ENCODE measurements around the gene WDR70.
"Not testable (repeated sequence)": the region's sequence is repeated elsewhere in the genome, so short reads cannot be mapped to it uniquely, and the experiment has no call there.

WDR70 gene

GRCh38 chr5:37619353-37619752 lies 240.2 kb downstream of the WDR70 start:
- Histone ChIP-seq H3K27me3 (ENCODE audit: control insufficient read depth in 3 of 3, insufficient read depth in 3 of 3, low read depth in 1 of 3, low read length in 3 of 3) (no peaks in the 10 kb centered on the region), H3K23ac (ENCODE audit: low read depth, low read length, poor library complexity) (no peak overlapping the region), H4K8ac (ENCODE audit: low read depth, low read length) (no peak overlapping the region), H2AFZ (ENCODE audit: low read length) (no peak overlapping the region), H2AK5ac (ENCODE audit: low read depth, low read length) (no peak overlapping the region), H3K4me3 (ENCODE audit: low read length in 2 of 2) (no peak overlapping the region), H2BK12ac (ENCODE audit: low read length) (no peak overlapping the region), H3K18ac (ENCODE audit: low read length) (no peak overlapping the region), H2BK120ac (ENCODE audit: low read depth, low read length) (no peak overlapping the region), H3K4me2 (ENCODE audit: insufficient read depth, low read length, poor library complexity, severe bottlenecking) (no peak overlapping the region), H3K79me1 (ENCODE audit: low read depth, low read length) (no peaks in the 10 kb centered on the region), H3K27ac (replicated peaks; ENCODE audit: low read length) (no peak overlapping the region), H3K9me3 (replicated peaks in 1 of 2; ENCODE audit: control insufficient read depth in 2 of 2, insufficient read depth in 1 of 2, low read depth in 1 of 2, low read length in 2 of 2) (no peaks in the 10 kb centered on the region), H3K36me3 (replicated peaks in 1 of 2; ENCODE audit: control insufficient read depth in 2 of 2, insufficient read depth in 2 of 2, low read length in 2 of 2) (no peaks in the 10 kb centered on the region), H2BK5ac (ENCODE audit: low read length) (no peak overlapping the region), H3K14ac (ENCODE audit: low read length) (no peak overlapping the region), H4K91ac (ENCODE audit: low read depth, low read length, poor library complexity) (no peak overlapping the region), H3K9ac (ENCODE audit: low read depth, low read length, poor library complexity) (no peak overlapping the region), H2BK15ac (ENCODE audit: low read length) (no peak overlapping the region), H3K4ac (ENCODE audit: low read length) (no peak overlapping the region), H3K4me1 (ENCODE audit: control insufficient read depth in 2 of 2, insufficient read depth in 1 of 2, low read depth in 1 of 2, low read length in 2 of 2) (no peaks in the 10 kb centered on the region)
- no peak for DNase-seq (ENCODE audit: low spot score)

GRCh38 chr5:37622354-37622753 lies 243.2 kb downstream of the WDR70 start:
- not testable (repeated sequence) for H3K4ac ChIP-seq (ENCODE audit: low read length); H3K9ac ChIP-seq (ENCODE audit: low read depth, low read length, poor library complexity); H3K36me3 ChIP-seq (replicated peaks in 1 of 2; ENCODE audit: control insufficient read depth in 2 of 2, insufficient read depth in 2 of 2, low read length in 2 of 2); H3K14ac ChIP-seq (ENCODE audit: low read length); H2BK5ac ChIP-seq (ENCODE audit: low read length); H2BK15ac ChIP-seq (ENCODE audit: low read length); H3K4me1 ChIP-seq (ENCODE audit: control insufficient read depth in 2 of 2, insufficient read depth in 1 of 2, low read depth in 1 of 2, low read length in 2 of 2); H3K79me1 ChIP-seq (ENCODE audit: low read depth, low read length); H3K27me3 ChIP-seq (ENCODE audit: control insufficient read depth in 3 of 3, insufficient read depth in 3 of 3, low read depth in 1 of 3, low read length in 3 of 3); H2BK12ac ChIP-seq (ENCODE audit: low read length); H3K4me3 ChIP-seq (ENCODE audit: low read length in 2 of 2); H3K4me2 ChIP-seq (ENCODE audit: insufficient read depth, low read length, poor library complexity, severe bottlenecking); H4K8ac ChIP-seq (ENCODE audit: low read depth, low read length); H4K91ac ChIP-seq (ENCODE audit: low read depth, low read length, poor library complexity); H3K27ac ChIP-seq (replicated peaks; ENCODE audit: low read length); DNase-seq (ENCODE audit: low spot score); H3K23ac ChIP-seq (ENCODE audit: low read depth, low read length, poor library complexity); H2BK120ac ChIP-seq (ENCODE audit: low read depth, low read length); H2AFZ ChIP-seq (ENCODE audit: low read length); H2AK5ac ChIP-seq (ENCODE audit: low read depth, low read length); H3K18ac ChIP-seq (ENCODE audit: low read length); H3K9me3 ChIP-seq (replicated peaks in 1 of 2; ENCODE audit: control insufficient read depth in 2 of 2, insufficient read depth in 1 of 2, low read depth in 1 of 2, low read length in 2 of 2)
- no CpG with 5 or more reads among the region's 2 CpGs for WGBS, 2 donors (ENCODE audit: extremely low coverage in 2 of 2, insufficient read length in 2 of 2, insufficient replicate concordance in 1 of 2)

- WGBS, 2 donors (ENCODE audit: extremely low coverage in 2 of 2, insufficient read length in 2 of 2, insufficient replicate concordance in 1 of 2) = no CpG with 5 or more reads among the region's 3 CpGs
- Histone ChIP-seq H3K4me1 (ENCODE audit: control insufficient read depth in 2 of 2, insufficient read depth in 1 of 2, low read depth in 1 of 2, low read length in 2 of 2) (no peaks in the 10 kb centered on the region), H3K9ac (ENCODE audit: low read depth, low read length, poor library complexity) (no peak overlapping the region), H2BK120ac (ENCODE audit: low read depth, low read length) (no peak overlapping the region), H3K14ac (ENCODE audit: low read length) (no peak overlapping the region), H3K27me3 (ENCODE audit: control insufficient read depth in 3 of 3, insufficient read depth in 3 of 3, low read depth in 1 of 3, low read length in 3 of 3) (no peaks in the 10 kb centered on the region), H2BK12ac (ENCODE audit: low read length) (no peak overlapping the region), H3K27ac (replicated peaks; ENCODE audit: low read length) (no peak overlapping the region), H2BK5ac (ENCODE audit: low read length) (no peak overlapping the region), H3K4me2 (ENCODE audit: insufficient read depth, low read length, poor library complexity, severe bottlenecking) (no peak overlapping the region), H3K9me3 (replicated peaks in 1 of 2; ENCODE audit: control insufficient read depth in 2 of 2, insufficient read depth in 1 of 2, low read depth in 1 of 2, low read length in 2 of 2) (peaks cover 0 to 16% of the 10 kb centered on the region in 2 donors), H3K18ac (ENCODE audit: low read length) (no peak overlapping the region), H4K91ac (ENCODE audit: low read depth, low read length, poor library complexity) (no peak overlapping the region), H2BK15ac (ENCODE audit: low read length) (no peak overlapping the region), H4K8ac (ENCODE audit: low read depth, low read length) (no peak overlapping the region), H3K4me3 (ENCODE audit: low read length in 2 of 2) (no peak overlapping the region), H2AFZ (ENCODE audit: low read length) (no peak overlapping the region), H3K36me3 (replicated peaks in 1 of 2; ENCODE audit: control insufficient read depth in 2 of 2, insufficient read depth in 2 of 2, low read length in 2 of 2) (no peaks in the 10 kb centered on the region), H2AK5ac (ENCODE audit: low read depth, low read length) (no peak overlapping the region), H3K79me1 (ENCODE audit: low read depth, low read length) (no peaks in the 10 kb centered on the region), H3K23ac (ENCODE audit: low read depth, low read length, poor library complexity) (no peak overlapping the region), H3K4ac (ENCODE audit: low read length) (no peak overlapping the region)
- DNase-seq (ENCODE audit: low spot score) = no peak
These were observed 247.1 kb downstream of the WDR70 start for GRCh38 chr5:37626266-37626665.

GRCh38 chr5:37628876-37629275 lies 249.8 kb downstream of the WDR70 start:
- no peaks in the 10 kb centered on the region for H3K79me1 ChIP-seq (ENCODE audit: low read depth, low read length)
- no peak overlapping the region for H3K9ac ChIP-seq (ENCODE audit: low read depth, low read length, poor library complexity)
- H3K4me1 ChIP-seq (ENCODE audit: control insufficient read depth in 2 of 2, insufficient read depth in 1 of 2, low read depth in 1 of 2, low read length in 2 of 2) = no peaks in the 10 kb centered on the region
- no peak overlapping the region for H3K4ac ChIP-seq (ENCODE audit: low read length)
- no peak overlapping the region for H3K27ac ChIP-seq (replicated peaks; ENCODE audit: low read length)
- H3K27me3 ChIP-seq (ENCODE audit: control insufficient read depth in 3 of 3, insufficient read depth in 3 of 3, low read depth in 1 of 3, low read length in 3 of 3) = no peaks in the 10 kb centered on the region
- H2AK5ac ChIP-seq (ENCODE audit: low read depth, low read length) = no peak overlapping the region
- no peak overlapping the region for H2BK15ac ChIP-seq (ENCODE audit: low read length)
- no peak overlapping the region for H2AFZ ChIP-seq (ENCODE audit: low read length)
- DNase-seq (ENCODE audit: low spot score) = no peak
- no peak overlapping the region for H3K14ac ChIP-seq (ENCODE audit: low read length)
- no peak overlapping the region for H3K18ac ChIP-seq (ENCODE audit: low read length)
- H3K9me3 ChIP-seq (replicated peaks in 1 of 2; ENCODE audit: control insufficient read depth in 2 of 2, insufficient read depth in 1 of 2, low read depth in 1 of 2, low read length in 2 of 2) = peaks cover 0 to 16% of the 10 kb centered on the region in 2 donors
- no peak overlapping the region for H4K8ac ChIP-seq (ENCODE audit: low read depth, low read length)
- no peak overlapping the region for H4K91ac ChIP-seq (ENCODE audit: low read depth, low read length, poor library complexity)
- no peak overlapping the region for H3K4me2 ChIP-seq (ENCODE audit: insufficient read depth, low read length, poor library complexity, severe bottlenecking)
- H2BK120ac ChIP-seq (ENCODE audit: low read depth, low read length) = no peak overlapping the region
- H3K36me3 ChIP-seq (replicated peaks in 1 of 2; ENCODE audit: control insufficient read depth in 2 of 2, insufficient read depth in 2 of 2, low read length in 2 of 2) = no peaks in the 10 kb centered on the region
- H3K4me3 ChIP-seq (ENCODE audit: low read length in 2 of 2) = no peak overlapping the region
- no peak overlapping the region for H2BK5ac ChIP-seq (ENCODE audit: low read length)
- H2BK12ac ChIP-seq (ENCODE audit: low read length) = no peak overlapping the region
- no peak overlapping the region for H3K23ac ChIP-seq (ENCODE audit: low read depth, low read length, poor library complexity)

All from neuronal stem cell (in vitro differentiated cells).